HG02588 (cell line): ENCODE data around the gene ACCSL.

Source experiments
- ATAC-seq: cut with Tn5 transposase; IDR thresholded peaks from one replicate; pipeline ENCODE4 v1.9.1; 2021; ENCODE audit warnings: mild to moderate bottlenecking, moderate library complexity; ENCODE audit not compliant: unreplicated experiment

ACCSL gene

DNA sequence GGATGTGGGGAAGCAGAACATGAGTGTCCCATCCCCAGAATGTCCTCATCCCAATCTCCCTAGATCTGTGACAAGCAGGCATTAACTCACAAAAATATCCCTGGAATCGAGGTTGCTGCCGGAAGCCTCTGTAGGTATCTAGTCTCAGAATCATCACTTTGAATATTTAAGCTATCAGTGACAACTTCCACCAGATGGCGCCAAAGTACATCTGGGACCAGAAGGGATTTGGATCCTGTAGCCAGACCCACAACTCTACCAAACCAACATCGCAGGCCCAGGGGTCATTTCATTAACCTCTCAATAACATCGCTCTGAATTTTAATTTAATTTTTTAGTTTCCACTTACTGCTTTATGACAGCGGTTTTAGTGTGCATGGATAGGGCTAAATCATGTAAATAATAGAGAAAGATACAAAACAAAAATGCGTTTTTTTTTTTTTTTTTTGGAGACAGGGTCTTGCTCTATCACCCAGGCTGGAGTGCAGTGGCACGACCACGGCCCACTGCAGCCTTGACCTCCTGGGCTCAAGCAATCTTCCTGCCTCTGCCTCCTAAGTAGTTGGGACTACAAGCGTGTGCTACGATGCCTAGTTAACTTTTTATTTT is 46.6 kb downstream of the ACCSL start:
- ATAC-seq: no peak

DNA sequence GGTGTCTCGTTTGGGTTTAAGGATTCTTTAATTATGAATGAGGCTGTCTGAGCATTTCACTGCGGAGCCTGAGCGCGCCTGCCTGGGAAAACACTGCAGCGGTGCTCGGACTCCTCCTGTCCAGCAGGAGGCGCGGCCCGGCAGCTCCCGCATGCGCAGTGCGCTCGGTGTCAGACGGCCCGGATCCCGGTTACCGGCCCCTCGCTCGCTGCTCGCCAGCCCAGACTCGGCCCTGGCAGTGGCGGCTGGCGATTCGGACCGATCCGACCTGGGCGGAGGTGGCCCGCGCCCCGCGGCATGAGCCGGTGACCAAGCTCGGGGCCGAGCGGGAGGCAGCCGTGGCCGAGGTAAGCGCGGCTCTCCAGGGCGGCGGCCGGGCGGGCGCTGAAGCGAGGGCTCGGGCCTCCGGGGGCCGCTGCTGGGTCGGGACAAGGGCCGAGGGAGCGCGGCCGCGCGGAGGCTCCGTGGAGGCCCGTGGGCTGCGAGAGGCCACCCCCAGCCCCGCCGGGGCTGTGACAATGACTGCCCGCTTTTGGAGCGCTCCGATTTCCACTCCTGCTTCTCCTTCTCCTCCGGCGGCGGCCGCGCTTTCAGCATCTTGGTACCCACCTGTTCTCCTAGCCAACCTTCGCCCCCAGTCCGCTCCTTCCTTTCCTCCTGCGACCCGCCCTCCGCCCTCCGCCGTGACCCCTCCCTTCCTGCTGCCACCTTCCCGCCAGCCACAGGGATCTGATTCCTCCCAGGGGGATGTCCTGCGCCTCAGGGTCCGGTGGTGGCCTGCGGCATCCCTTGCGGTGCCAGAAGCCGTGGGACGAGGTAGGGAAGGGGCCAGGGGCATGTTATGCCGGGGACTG is 48.0 kb downstream of the ACCSL start, which contains the start of gene EXT2:
Gene EXT2, plus strand, starts transcription at position 173 of the 854 bp plus-strand sequence. CDS start 12,035 bp downstream, outside the sequence.
- peak; percentile 94 for ATAC-seq

DNA sequence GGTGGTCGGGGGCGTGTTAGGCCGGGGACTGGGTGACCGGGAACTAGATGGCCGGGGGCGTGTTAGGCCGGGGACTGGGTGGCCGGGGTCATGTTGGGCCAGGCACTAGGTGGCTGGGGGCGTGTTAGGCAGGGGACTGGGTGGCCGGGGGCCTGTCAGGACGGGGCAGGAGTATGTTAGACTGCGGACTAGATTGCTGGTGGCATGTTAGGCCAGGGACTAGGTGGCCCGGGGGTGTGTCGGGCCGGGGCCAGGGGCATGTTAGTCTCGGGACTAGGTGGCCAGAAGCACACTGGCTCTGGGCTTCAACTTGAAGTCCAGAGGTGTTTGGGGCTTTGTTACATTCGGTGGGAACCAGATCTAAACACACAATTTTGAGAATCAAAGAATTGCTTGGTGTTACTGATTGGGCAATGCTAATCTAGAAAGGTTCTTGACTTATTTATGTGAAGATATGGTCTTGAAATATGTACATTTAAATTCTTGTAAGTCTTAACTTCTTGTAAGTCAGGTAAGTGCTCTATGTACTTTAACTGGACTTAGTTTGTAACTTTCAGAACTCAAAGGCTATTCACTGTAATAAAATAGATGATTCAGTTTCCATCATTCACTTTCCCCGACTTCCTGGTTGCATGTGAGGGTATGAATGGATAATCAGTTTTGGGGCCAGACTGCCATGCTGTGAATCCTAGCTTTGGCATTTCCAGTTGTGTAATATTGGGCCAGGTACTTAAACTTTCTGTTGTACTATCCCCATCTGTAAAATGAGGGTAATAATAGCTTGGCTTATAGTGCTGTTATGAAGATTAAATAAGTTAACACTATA is 48.8 kb downstream of the ACCSL start:
- no peak for ATAC-seq

DNA sequence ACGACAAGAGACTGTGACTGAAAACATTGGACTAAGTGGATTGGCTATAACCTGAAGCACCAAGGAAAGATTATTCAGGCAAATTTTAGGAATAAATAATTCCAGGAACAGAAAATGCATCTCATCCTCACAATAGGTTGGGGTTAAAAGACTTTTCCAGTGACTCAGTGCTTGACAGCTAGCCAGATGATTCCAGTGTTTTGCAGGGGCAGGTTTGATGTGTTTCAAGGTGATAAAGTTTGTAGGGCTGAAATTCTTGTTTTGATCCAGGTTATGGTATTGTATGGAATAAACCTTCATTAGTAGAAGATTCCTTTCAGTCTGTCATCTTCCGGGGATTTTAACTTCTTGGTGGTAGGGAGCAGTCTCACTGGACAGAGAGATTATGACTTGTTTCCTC is 50.0 kb downstream of the ACCSL start:
- no peak for ATAC-seq

DNA sequence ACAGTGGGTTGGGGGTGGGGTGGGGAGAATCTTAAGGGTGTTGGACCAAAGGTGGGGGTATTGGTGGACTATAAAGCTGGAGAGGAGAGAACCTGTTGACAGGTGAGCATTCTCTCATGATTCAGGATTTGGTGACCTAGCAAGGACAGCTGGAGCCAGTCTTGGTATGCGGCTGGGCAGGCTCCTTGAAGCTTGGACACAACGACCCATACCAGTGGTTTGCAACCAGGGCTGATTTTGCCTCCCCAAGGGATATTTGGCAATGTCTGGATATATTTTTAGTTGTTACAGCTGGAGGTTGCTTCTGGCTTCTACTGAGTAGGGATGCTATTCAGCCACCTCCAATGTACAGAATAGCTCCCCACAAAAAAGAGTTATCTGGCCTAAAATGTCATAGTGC is 53.3 kb downstream of the ACCSL start:
- no peak for ATAC-seq

DNA sequence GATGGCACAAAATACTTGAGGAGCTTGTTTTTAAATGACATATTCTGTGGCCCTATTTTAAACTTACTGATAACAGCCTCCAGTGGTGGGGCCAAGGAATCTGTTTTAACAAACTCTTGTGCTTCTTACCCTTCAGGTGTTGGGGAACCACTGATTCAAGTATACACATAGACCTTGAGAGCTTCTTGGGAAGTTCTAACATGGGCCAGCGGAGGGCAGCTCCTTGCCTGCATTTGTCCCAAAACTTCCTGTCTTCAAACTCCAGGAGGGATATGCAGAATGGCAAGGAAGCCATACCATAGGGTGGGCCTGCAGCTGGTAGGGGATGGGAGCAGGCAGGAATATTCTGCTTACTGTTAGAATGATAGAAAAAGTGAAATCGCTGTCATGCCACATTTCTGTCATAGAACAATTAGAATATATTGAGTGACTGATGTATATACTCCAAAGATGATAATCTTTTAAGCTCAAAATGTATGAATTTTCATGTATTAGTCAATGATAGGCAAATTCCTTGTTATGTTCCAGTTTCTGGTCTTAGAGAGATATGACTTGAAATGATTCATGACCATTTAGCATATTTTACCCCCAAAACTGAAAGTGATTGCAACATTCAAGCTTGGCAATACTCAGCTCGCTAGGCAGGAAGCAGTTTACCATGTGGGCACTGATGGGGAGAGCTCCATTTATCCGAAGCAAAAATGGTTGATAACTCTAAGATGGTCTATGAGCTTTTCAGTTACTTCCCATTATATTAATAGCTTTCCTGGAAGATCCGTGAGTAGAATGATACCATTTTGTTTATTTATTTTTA is 56.9 kb downstream of the ACCSL start:
- ATAC-seq: no peak

DNA sequence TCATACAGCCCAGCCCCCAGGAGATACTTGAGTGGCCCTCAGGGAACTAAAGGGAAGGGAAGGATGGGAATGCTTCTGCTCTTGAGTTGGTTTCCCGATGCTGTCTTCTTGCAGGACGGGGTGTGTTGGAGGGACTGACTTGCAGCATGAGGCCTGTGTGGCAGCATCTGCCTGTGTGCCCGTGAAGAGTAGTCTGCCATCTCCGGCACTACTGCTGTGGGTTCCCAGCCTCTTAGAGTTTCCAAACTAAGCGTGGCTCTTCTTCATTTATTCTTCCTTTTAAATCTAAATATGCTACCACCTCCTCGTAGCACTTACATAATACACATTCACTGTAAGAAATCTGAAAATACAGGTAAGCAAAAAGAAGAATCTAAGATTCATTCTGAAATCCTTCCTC is 60.5 kb downstream of the ACCSL start:
- ATAC-seq: no peak
